HepG2 (cell line): ENCODE measurements around the gene GPR68. TPM values are rescaled to one million over a fixed set of nuclear protein-coding genes. Genes with fewer than 3 reads are reported as not detected.

ENCODE experiments used
- ATAC-seq: fragments of 200-7000 bp; cut with Tn5 transposase; 3 replicates; pipeline ENCODE4 v1.9.1; 2020; ENCODE audit warnings: mild to moderate bottlenecking, moderate library complexity
- BruUV-seq: library from RNA; stranded (reverse); fragments of 400-500 nt; replicated peaks from 2 replicates; lab custom pipeline; 2021; lab: Mats Ljungman, UMichigan
- CTCF ChIA-PET: fragments of 300-600 bp; formaldehyde crosslinking; extraction: SDS; loops from one replicate; lab custom pipeline; 2021; ENCODE audit warnings: low total read pairs, inconsistent platforms, low intra/inter-chr PET ratio; lab: Yijun Ruan, JAX
- POLR2A ChIA-PET: fragments of 350-600 bp; sonication (Branson Sonifier 250); formaldehyde crosslinking; loops from one replicate; lab custom pipeline; 2020; ENCODE audit warnings: antibody characterized with exemption, inconsistent platforms; lab: Yijun Ruan, JAX
- DNase-seq: peaks from one replicate; pipeline ENCODE4 v3.0.0-alpha.2; 2015; ENCODE audit warnings: low spot score
- FAIRE-seq: peaks from 3 replicates; lab custom pipeline; 2011; peaks lifted over from hg19 to GRCh38; lab: Jason Lieb, UNC
- H2AFZ ChIP-seq: one replicate; pipeline ENCODE4 v1.6.1; 2011; ENCODE audit warnings: low read length, inconsistent platforms
- H3K27ac ChIP-seq: fragments of 300-600 bp; 3 replicates; pipeline ENCODE4 v1.8.0; 2011; ENCODE audit warnings: mixed run types, mild to moderate bottlenecking, mixed read lengths, low read length, inconsistent platforms; ENCODE audit not compliant: insufficient read depth; ENCODE audit errors: extremely low read length
- H3K27me3 ChIP-seq, 2 experiments: fragments of 200-600 bp in 1 of 2; 2 replicates in 1 of 2; 3 replicates in 1 of 2; pipeline versions ENCODE4 v1.6.0 to v1.8.0; 2011; ENCODE audit warnings: low read length in 2 of 2, mild to moderate bottlenecking in 2 of 2, moderate library complexity in 2 of 2, inconsistent platforms in 1 of 2; ENCODE audit not compliant: insufficient read depth in 2 of 2, control insufficient read depth in 1 of 2
- H3K36me3 ChIP-seq, 2 experiments: fragments of 200-600 bp in 1 of 2; replicated peaks in 1 of 2; 2 replicates in 1 of 2; 3 replicates in 1 of 2; pipeline versions ENCODE4 v1.5.1 to v1.8.0; 2011; ENCODE audit warnings: low read length in 2 of 2, inconsistent platforms in 1 of 2; ENCODE audit not compliant: insufficient read depth in 2 of 2, control insufficient read depth in 1 of 2
- H3K4me1 ChIP-seq: 2 replicates; pipeline ENCODE4 v1.5.1; 2012; ENCODE audit warnings: low read length, inconsistent platforms; ENCODE audit not compliant: insufficient read depth
- H3K4me2 ChIP-seq: 2 replicates; pipeline ENCODE4 v1.6.0; 2011; ENCODE audit warnings: low read depth, low read length, inconsistent platforms
- H3K4me3 ChIP-seq, 3 experiments: fragments of 200-600 bp in 1 of 3; sonication (generic), shearing (Covaris generic) in 1 of 3; replicated peaks in 1 of 3; 2 replicates each; pipeline ENCODE4 v1.5.1; 2011 to 2016; ENCODE audit warnings: low read length in 3 of 3, inconsistent platforms in 2 of 3, low read depth in 2 of 3, mild to moderate bottlenecking in 2 of 3, control low read depth in 1 of 3, mixed read lengths in 1 of 3; ENCODE audit not compliant: insufficient read depth in 1 of 3
- H3K79me2 ChIP-seq: one replicate; pipeline ENCODE4 v1.6.1; 2011; ENCODE audit warnings: low read length, inconsistent platforms; ENCODE audit not compliant: insufficient read depth
- H3K9ac ChIP-seq: 2 replicates; pipeline ENCODE4 v1.6.0; 2011; ENCODE audit warnings: mild to moderate bottlenecking, low read depth, low read length, inconsistent platforms; ENCODE audit not compliant: insufficient read depth
- H3K9me3 ChIP-seq: 2 replicates; pipeline ENCODE4 v1.5.1; 2012; ENCODE audit warnings: mild to moderate bottlenecking, low read length
- H4K20me1 ChIP-seq: 2 replicates; pipeline ENCODE4 v1.6.0; 2011; ENCODE audit warnings: inconsistent platforms, mild to moderate bottlenecking, low read length, moderate library complexity; ENCODE audit not compliant: insufficient read depth
- ARNT2 ChIP-seq: sonication (generic); formaldehyde crosslinking; IDR thresholded peaks from 2 replicates; pipeline ENCODE4 v1.8.0; 2022; ENCODE audit warnings: mild to moderate bottlenecking, low read depth, missing genetic modification reagents, moderate library complexity
- EED ChIP-seq: sonication (generic); formaldehyde crosslinking; IDR thresholded peaks from 2 replicates; pipeline ENCODE4 v1.5.0; 2020; ENCODE audit warnings: mild to moderate bottlenecking, missing genetic modification reagents
- FOXK1 ChIP-seq: sonication (generic); formaldehyde crosslinking; IDR thresholded peaks from 2 replicates; pipeline ENCODE4 v1.4.0; 2020; ENCODE audit warnings: low read depth, missing genetic modification reagents, borderline replicate concordance
- SIN3B ChIP-seq: fragments of 150-350 bp; IDR thresholded peaks from 2 replicates; pipeline ENCODE4 v1.6.1; 2014; ENCODE audit warnings: low read length
- ZNF556 ChIP-seq: sonication (generic); formaldehyde crosslinking; IDR thresholded peaks from 2 replicates; pipeline ENCODE4 v1.4.0; 2020; ENCODE audit warnings: mild to moderate bottlenecking, missing genetic modification reagents, borderline replicate concordance
- ZNF563 ChIP-seq: sonication (generic); formaldehyde crosslinking; IDR thresholded peaks from 2 replicates; pipeline ENCODE4 v1.8.0; 2022; ENCODE audit warnings: mild to moderate bottlenecking, moderate library complexity, missing genetic modification reagents
- ZNF614 ChIP-seq: IDR thresholded peaks from 2 replicates; pipeline ENCODE4 v1.6.1; 2018; ENCODE audit warnings: missing biosample characterization, missing genetic modification reagents, inconsistent platforms, borderline replicate concordance
- ZNF615 ChIP-seq: sonication (generic); formaldehyde crosslinking; IDR thresholded peaks from 2 replicates; pipeline ENCODE4 v1.5.0; 2020; ENCODE audit warnings: mild to moderate bottlenecking, missing genetic modification reagents, borderline replicate concordance
- ZNF724P ChIP-seq: sonication (generic); formaldehyde crosslinking; IDR thresholded peaks from 2 replicates; pipeline ENCODE4 v1.8.0; 2022; ENCODE audit warnings: missing genetic modification reagents, borderline replicate concordance
- WGBS: methylation state at CpG from one replicate; pipeline ENCODE4 v1.1.6; 2017; ENCODE audit warnings: low lambda C conversion rate; 5-methylcytosine and 5-hydroxymethylcytosine counted together
- in situ Hi-C: cut with HindIII; loops from 2 replicates; pipeline ENCODE4 v1.10.0; 2017; ENCODE audit warnings: low pct_unique_long_range_greater_than_20kb; ENCODE audit not compliant: extremely low pct_ligation_motif_present
- intact Hi-C: fragments of 100-400 bp; cut with micrococcal nuclease; formaldehyde crosslinking; loops from one replicate; pipeline ENCODE4 v1.10.0; 2022; ENCODE audit not compliant: unreplicated experiment
- polyA plus RNA-seq, 8 experiments: library from polyadenylated mRNA; depleted of rRNA in 3 of 8; stranded (reverse) in 7 of 8; unstranded in 1 of 8; fragments of >200 nt; fragmentation: Illumina TruSeq in 4 of 8; extraction: Trizol in 4 of 8; gene quantifications; 2 replicates each; pipeline versions ENCODE4 v1.2.1 to v1.2.3, GENCODE V29; 2011 to 2016; ENCODE audit warnings: low read depth in 4 of 8, missing spikeins in 1 of 8, mixed read lengths in 1 of 8; ENCODE audit not compliant: insufficient read depth in 1 of 8
- total RNA-seq, 5 experiments: library from RNA; depleted of rRNA; stranded (reverse); fragments of >200 nt; fragmentation: Illumina TruSeq; extraction: Trizol; gene quantifications; 2 replicates each; pipeline ENCODE4 v1.2.3, GENCODE V29; 2016; ENCODE audit warnings: low read depth in 1 of 5
- TF ChIP-seq, protein P1 (sequence below): IDR thresholded peaks from 2 replicates; pipeline ENCODE4 v1.6.1; 2016; ENCODE audit warnings: missing compliant biosample characterization, missing genetic modification reagents, borderline replicate concordance
- TF ChIP-seq, protein P2 (sequence below), 2 experiments: IDR thresholded peaks; 2 replicates each; pipeline ENCODE4 v1.6.1; 2011 to 2012; ENCODE audit warnings: low read length in 2 of 2, borderline replicate concordance in 1 of 2, low read depth in 1 of 2, mild to moderate bottlenecking in 1 of 2, moderate library complexity in 1 of 2
- TF ChIP-seq, protein P3 (sequence below): sonication (generic); formaldehyde crosslinking; IDR thresholded peaks from 2 replicates; pipeline ENCODE4 v1.4.0; 2020; ENCODE audit warnings: low read depth, mild to moderate bottlenecking, missing genetic modification reagents

GPR68 gene
- total and polyA plus RNA-seq, 2 of the 13 experiments (the other 11 are each of a cell fraction or from before 2014, with no cell fraction given): not detected

DNA sequence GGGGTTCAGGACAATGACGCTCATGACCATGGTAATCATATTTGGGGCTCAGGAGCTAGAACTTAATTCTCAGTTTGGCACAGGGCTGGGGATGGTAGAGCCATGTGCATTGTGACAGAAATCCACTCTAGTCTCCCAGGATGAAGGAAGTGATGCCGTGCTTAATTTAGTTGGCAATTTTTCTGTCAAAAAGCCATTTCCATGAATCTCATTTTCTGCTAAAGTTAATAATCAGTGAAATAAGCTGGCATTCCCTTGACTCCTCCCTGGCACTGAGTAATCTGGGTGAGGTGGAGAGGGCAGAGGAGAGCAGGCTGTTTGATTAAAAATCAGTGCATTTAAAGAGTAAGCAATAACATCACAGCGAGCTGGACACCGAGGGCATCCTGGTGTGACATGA lies 45.0 kb upstream of the GPR68 start:
- ChIA-PET POLR2A (no interaction called here), CTCF (no interaction called here)
- H3K79me2 ChIP-seq: no peaks in the 10 kb centered on the region
- no peak overlapping the region for H3K9ac ChIP-seq
- DNase-seq (no peak), FAIRE-seq (no peak), ATAC-seq (no peak)
- 100% methylated on average over 4 of the region's 4 CpGs for whole genome bisulfite sequencing
- peaks cover 7 to 37% of the 10 kb centered on the region in 2 experiments; a peak in 4 of 5 replicates for H3K36me3 ChIP-seq
- no peaks in the 10 kb centered on the region for H3K9me3 ChIP-seq
- no peaks in the 10 kb centered on the region for H3K27me3 ChIP-seq
- H3K27ac ChIP-seq: no peak overlapping the region
- in situ Hi-C loops (loop anchor here (5.0 to 10.0 kb wide), 2 partner anchors 112 to 385 kb away; no protein-coding TSS in a partner anchor), intact Hi-C loops (no loop called here)
- H3K4me3 ChIP-seq: no peak overlapping the region
- no peaks in the 10 kb centered on the region for H3K4me1 ChIP-seq
- BruUV-seq: no TSS peak
- no peaks in the 10 kb centered on the region for H4K20me1 ChIP-seq
- H2AFZ ChIP-seq: no peak overlapping the region
- no peak overlapping the region for H3K4me2 ChIP-seq
- TF ChIP-seq, protein P1, sequence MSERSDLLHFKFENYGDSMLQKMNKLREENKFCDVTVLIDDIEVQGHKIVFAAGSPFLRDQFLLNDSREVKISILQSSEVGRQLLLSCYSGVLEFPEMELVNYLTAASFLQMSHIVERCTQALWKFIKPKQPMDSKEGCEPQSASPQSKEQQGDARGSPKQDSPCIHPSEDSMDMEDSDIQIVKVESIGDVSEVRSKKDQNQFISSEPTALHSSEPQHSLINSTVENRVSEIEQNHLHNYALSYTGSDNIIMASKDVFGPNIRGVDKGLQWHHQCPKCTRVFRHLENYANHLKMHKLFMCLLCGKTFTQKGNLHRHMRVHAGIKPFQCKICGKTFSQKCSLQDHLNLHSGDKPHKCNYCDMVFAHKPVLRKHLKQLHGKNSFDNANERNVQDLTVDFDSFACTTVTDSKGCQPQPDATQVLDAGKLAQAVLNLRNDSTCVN (CRISPR knock-in tag): no peak
- no peak for TF ChIP-seq ARNT2 (CRISPR knock-in tag)
- no peak for TF ChIP-seq ZNF724P
- TF ChIP-seq FOXK1 (CRISPR knock-in tag): no peak

DNA sequence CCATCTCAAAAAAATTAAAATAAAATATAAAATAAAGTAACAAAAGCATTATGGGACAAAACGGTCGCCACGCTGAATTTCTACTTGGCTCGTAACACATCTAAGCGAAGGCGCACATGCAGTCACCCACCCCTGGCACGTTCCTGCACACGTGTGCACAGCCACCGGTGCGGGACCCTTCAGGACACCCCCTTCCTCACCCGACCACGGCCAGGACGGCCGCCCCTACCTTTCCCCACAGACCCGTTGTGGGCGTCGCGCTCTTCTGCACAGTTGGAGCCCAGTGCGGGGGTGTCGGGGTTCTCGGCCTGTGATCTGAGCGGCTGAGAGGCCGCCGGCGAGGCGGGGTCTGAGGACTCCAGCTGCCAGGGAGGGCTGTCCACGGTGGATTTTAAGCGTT lies 44.4 kb upstream of the GPR68 start:
- no peaks in the 10 kb centered on the region for H3K27me3 ChIP-seq
- ATAC-seq: no peak
- H3K4me1 ChIP-seq: no peaks in the 10 kb centered on the region
- H3K9me3 ChIP-seq: no peaks in the 10 kb centered on the region
- 96% methylated on average over 28 of the region's 28 CpGs for WGBS
- H3K27ac ChIP-seq: no peak overlapping the region
- H3K4me2 ChIP-seq: no peak overlapping the region
- in situ Hi-C loops: loop anchor here (5.0 to 10.0 kb wide), 2 partner anchors 112 to 384 kb away; no protein-coding TSS in a partner anchor
- intact Hi-C loops: no loop called here
- peaks cover 7 to 36% of the 10 kb centered on the region in 2 experiments; a peak in 4 of 5 replicates for H3K36me3 ChIP-seq
- no peaks in the 10 kb centered on the region for H3K79me2 ChIP-seq
- no peak overlapping the region for H3K4me3 ChIP-seq
- no TSS peak for BruUV-seq
- no peak overlapping the region for H2AFZ ChIP-seq
- DNase-seq: no peak
- FAIRE-seq: no peak
- POLR2A ChIA-PET: no interaction called here
- H3K9ac ChIP-seq: no peak overlapping the region
- H4K20me1 ChIP-seq: no peaks in the 10 kb centered on the region
- CTCF ChIA-PET: no interaction called here
- TF ChIP-seq EED (CRISPR knock-in tag) (no peak), ZNF556 (no peak), ZNF563 (CRISPR knock-in tag) (no peak), ZNF615 (CRISPR knock-in tag) (no peak), SIN3B (no peak), ZNF614 (CRISPR knock-in tag) (no peak)
- TF ChIP-seq, protein P2, sequence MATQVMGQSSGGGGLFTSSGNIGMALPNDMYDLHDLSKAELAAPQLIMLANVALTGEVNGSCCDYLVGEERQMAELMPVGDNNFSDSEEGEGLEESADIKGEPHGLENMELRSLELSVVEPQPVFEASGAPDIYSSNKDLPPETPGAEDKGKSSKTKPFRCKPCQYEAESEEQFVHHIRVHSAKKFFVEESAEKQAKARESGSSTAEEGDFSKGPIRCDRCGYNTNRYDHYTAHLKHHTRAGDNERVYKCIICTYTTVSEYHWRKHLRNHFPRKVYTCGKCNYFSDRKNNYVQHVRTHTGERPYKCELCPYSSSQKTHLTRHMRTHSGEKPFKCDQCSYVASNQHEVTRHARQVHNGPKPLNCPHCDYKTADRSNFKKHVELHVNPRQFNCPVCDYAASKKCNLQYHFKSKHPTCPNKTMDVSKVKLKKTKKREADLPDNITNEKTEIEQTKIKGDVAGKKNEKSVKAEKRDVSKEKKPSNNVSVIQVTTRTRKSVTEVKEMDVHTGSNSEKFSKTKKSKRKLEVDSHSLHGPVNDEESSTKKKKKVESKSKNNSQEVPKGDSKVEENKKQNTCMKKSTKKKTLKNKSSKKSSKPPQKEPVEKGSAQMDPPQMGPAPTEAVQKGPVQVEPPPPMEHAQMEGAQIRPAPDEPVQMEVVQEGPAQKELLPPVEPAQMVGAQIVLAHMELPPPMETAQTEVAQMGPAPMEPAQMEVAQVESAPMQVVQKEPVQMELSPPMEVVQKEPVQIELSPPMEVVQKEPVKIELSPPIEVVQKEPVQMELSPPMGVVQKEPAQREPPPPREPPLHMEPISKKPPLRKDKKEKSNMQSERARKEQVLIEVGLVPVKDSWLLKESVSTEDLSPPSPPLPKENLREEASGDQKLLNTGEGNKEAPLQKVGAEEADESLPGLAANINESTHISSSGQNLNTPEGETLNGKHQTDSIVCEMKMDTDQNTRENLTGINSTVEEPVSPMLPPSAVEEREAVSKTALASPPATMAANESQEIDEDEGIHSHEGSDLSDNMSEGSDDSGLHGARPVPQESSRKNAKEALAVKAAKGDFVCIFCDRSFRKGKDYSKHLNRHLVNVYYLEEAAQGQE (IDR thresholded peaks at IDR 0.05; ENCODE audit: borderline replicate concordance in 1 of 2, low read depth in 1 of 2, low read length in 2 of 2): no peak
- TF ChIP-seq, protein P3, sequence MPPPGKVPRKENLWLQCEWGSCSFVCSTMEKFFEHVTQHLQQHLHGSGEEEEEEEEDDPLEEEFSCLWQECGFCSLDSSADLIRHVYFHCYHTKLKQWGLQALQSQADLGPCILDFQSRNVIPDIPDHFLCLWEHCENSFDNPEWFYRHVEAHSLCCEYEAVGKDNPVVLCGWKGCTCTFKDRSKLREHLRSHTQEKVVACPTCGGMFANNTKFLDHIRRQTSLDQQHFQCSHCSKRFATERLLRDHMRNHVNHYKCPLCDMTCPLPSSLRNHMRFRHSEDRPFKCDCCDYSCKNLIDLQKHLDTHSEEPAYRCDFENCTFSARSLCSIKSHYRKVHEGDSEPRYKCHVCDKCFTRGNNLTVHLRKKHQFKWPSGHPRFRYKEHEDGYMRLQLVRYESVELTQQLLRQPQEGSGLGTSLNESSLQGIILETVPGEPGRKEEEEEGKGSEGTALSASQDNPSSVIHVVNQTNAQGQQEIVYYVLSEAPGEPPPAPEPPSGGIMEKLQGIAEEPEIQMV (CRISPR knock-in tag): no peak
